ENCODE measurements around the gene SDCBP2.

Gene SDCBP2

GRCh38 chr20:1376007-1376406, 47.1 kb upstream of the SDCBP2 start:
- no peak for ATAC-seq
- TF ChIP-seq ARNTL (CRISPR knock-in tag; IDR thresholded peaks at IDR 0.05; ENCODE audit: borderline replicate concordance, low read depth) (no peak), ZFP30 (CRISPR knock-in tag; IDR thresholded peaks at IDR 0.05) (no peak), BACH2 (CRISPR knock-in tag; IDR thresholded peaks at IDR 0.05; ENCODE audit: borderline replicate concordance) (no peak), ZNF70 (CRISPR knock-in tag; IDR thresholded peaks at IDR 0.05) (no peak), ZFP3 (CRISPR knock-in tag; IDR thresholded peaks at IDR 0.05) (no peak), TCF4 (CRISPR knock-in tag; IDR thresholded peaks at IDR 0.05; ENCODE audit: borderline replicate concordance) (no peak), CSDC2 (CRISPR knock-in tag; IDR thresholded peaks at IDR 0.05) (no peak), CSRNP3 (CRISPR knock-in tag; IDR thresholded peaks at IDR 0.05) (no peak)
- TF ChIP-seq, protein P1, sequence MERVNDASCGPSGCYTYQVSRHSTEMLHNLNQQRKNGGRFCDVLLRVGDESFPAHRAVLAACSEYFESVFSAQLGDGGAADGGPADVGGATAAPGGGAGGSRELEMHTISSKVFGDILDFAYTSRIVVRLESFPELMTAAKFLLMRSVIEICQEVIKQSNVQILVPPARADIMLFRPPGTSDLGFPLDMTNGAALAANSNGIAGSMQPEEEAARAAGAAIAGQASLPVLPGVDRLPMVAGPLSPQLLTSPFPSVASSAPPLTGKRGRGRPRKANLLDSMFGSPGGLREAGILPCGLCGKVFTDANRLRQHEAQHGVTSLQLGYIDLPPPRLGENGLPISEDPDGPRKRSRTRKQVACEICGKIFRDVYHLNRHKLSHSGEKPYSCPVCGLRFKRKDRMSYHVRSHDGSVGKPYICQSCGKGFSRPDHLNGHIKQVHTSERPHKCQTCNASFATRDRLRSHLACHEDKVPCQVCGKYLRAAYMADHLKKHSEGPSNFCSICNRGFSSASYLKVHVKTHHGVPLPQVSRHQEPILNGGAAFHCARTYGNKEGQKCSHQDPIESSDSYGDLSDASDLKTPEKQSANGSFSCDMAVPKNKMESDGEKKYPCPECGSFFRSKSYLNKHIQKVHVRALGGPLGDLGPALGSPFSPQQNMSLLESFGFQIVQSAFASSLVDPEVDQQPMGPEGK (CRISPR knock-in tag; IDR thresholded peaks at IDR 0.05; ENCODE audit: borderline replicate concordance): no peak
- TF ChIP-seq, protein P2, sequence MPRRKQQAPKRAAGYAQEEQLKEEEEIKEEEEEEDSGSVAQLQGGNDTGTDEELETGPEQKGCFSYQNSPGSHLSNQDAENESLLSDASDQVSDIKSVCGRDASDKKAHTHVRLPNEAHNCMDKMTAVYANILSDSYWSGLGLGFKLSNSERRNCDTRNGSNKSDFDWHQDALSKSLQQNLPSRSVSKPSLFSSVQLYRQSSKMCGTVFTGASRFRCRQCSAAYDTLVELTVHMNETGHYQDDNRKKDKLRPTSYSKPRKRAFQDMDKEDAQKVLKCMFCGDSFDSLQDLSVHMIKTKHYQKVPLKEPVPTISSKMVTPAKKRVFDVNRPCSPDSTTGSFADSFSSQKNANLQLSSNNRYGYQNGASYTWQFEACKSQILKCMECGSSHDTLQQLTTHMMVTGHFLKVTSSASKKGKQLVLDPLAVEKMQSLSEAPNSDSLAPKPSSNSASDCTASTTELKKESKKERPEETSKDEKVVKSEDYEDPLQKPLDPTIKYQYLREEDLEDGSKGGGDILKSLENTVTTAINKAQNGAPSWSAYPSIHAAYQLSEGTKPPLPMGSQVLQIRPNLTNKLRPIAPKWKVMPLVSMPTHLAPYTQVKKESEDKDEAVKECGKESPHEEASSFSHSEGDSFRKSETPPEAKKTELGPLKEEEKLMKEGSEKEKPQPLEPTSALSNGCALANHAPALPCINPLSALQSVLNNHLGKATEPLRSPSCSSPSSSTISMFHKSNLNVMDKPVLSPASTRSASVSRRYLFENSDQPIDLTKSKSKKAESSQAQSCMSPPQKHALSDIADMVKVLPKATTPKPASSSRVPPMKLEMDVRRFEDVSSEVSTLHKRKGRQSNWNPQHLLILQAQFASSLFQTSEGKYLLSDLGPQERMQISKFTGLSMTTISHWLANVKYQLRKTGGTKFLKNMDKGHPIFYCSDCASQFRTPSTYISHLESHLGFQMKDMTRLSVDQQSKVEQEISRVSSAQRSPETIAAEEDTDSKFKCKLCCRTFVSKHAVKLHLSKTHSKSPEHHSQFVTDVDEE (CRISPR knock-in tag; IDR thresholded peaks at IDR 0.05): no peak

- no peak for TF ChIP-seq RARB (CRISPR knock-in tag; IDR thresholded peaks at IDR 0.05)
- no peak for TF ChIP-seq ISL1 (CRISPR knock-in tag; IDR thresholded peaks at IDR 0.05)
- TF ChIP-seq TCF4 (CRISPR knock-in tag; IDR thresholded peaks at IDR 0.05; ENCODE audit: borderline replicate concordance): no peak
- no peak for TF ChIP-seq ZNF70 (CRISPR knock-in tag; IDR thresholded peaks at IDR 0.05)
- TF ChIP-seq ARNTL (CRISPR knock-in tag; IDR thresholded peaks at IDR 0.05; ENCODE audit: borderline replicate concordance, low read depth): no peak
- TF ChIP-seq ZFP3 (CRISPR knock-in tag; IDR thresholded peaks at IDR 0.05): no peak
- TF ChIP-seq, protein P2 (CRISPR knock-in tag; IDR thresholded peaks at IDR 0.05): no peak
- TF ChIP-seq ESRRG (CRISPR knock-in tag; IDR thresholded peaks at IDR 0.05): no peak
- no peak for TF ChIP-seq CSRNP3 (CRISPR knock-in tag; IDR thresholded peaks at IDR 0.05)
- TF ChIP-seq ZC3H10 (CRISPR knock-in tag; IDR thresholded peaks at IDR 0.05): no peak
- no peak for TF ChIP-seq TOX (CRISPR knock-in tag; IDR thresholded peaks at IDR 0.05; ENCODE audit: borderline replicate concordance)
- TF ChIP-seq ZNF565 (CRISPR knock-in tag; conservative IDR thresholded peaks at IDR 0.05; ENCODE audit: low read depth): no peak
- no peak for TF ChIP-seq PPARA (CRISPR knock-in tag; IDR thresholded peaks at IDR 0.05; ENCODE audit: borderline replicate concordance)
- TF ChIP-seq, protein P1 (CRISPR knock-in tag; IDR thresholded peaks at IDR 0.05; ENCODE audit: borderline replicate concordance): no peak
- no peak for TF ChIP-seq BACH2 (CRISPR knock-in tag; IDR thresholded peaks at IDR 0.05; ENCODE audit: borderline replicate concordance)
- TF ChIP-seq OSR1 (CRISPR knock-in tag; IDR thresholded peaks at IDR 0.05): no peak
- TF ChIP-seq ZNF8 (CRISPR knock-in tag; IDR thresholded peaks at IDR 0.05): no peak
- no peak for TF ChIP-seq ZFP30 (CRISPR knock-in tag; IDR thresholded peaks at IDR 0.05)
- TF ChIP-seq POU6F1 (CRISPR knock-in tag; IDR thresholded peaks at IDR 0.05; ENCODE audit: borderline replicate concordance, low read depth): no peak
- ATAC-seq: peak; percentile 89
Observed at GRCh38 chr20:1375515-1375914, 46.6 kb upstream of the SDCBP2 start.
